Testis (tissue), 2 donors: ENCODE results near the gene CHN2.

ENCODE experiments used
- CTCF ChIP-seq, 3 experiments: fragments of 450-650 bp in 2 of 3; fragments of 200-600 bp in 1 of 3; sonication (generic) in 1 of 3; IDR thresholded peaks; one replicate each; pipeline ENCODE4 v1.5.1; 2016 to 2019; ENCODE audit warnings: antibody characterized with exemption in 3 of 3, mild to moderate bottlenecking in 2 of 3, moderate library complexity in 1 of 3
- POLR2A ChIP-seq: fragments of 450-650 bp; IDR thresholded peaks from one replicate; pipeline ENCODE4 v1.6.1; 2017; ENCODE audit warnings: antibody characterized with exemption, mild to moderate bottlenecking, moderate library complexity

- TF ChIP-seq CTCF (IDR thresholded peaks at IDR 0.05) (no peak), POLR2A (no peak)
Measured at GRCh38 chr7:29285861-29286260, 91.3 kb downstream of the CHN2 start.
